CD1c-positive myeloid dendritic cell (primary cell): ENCODE data around the gene DENND1C.

ENCODE experiments used
- DNase-seq: peaks from one replicate; pipeline ENCODE4 v3.0.0-alpha.2; 2016; ENCODE audit errors: extremely low spot score

Gene DENND1C

DNA sequence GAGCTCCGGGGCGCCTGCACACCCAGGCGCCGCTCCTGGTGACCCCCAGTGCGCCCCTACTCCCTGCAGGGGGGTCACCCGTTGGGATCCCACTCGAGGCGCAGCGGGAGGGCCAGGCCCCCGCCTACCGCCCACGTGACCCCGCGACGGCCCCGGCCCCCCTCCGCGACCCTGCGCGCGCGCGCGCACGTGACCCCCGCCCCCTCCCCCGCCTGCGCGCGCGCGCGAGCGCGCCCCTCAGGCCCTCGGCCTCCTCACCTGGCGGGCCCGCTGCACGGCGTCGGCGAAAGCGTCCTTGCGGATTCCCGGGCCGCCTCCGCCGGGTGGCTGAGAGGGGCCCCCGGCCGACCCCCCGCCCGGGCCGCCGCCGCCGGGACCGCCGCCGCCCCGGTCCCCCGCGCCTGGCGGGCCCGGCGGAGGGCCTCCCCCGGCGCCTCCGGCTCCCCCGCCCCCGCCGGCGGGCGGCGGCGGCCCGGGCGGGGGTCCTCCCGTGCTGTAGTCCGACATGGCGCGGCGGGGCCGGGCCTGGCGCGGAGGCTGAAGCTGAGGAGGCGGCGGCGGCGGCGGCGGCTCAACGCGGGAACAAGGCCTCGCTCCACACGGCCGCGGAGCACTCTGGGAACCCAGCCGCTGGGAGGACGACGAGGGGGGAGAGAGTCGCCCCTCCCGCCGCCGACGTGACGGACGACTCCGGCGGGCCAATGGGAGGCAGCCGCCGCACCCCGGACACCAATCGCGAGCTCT, 57.2 kb downstream of the DENND1C start, which contains the start of gene KHSRP:
TSS of gene KHSRP (minus strand) at position 617 of the 744 bp plus-strand sequence. CDS start at position 507, 110 bp downstream.
- peak; percentile 13 for DNase-seq

DNA sequence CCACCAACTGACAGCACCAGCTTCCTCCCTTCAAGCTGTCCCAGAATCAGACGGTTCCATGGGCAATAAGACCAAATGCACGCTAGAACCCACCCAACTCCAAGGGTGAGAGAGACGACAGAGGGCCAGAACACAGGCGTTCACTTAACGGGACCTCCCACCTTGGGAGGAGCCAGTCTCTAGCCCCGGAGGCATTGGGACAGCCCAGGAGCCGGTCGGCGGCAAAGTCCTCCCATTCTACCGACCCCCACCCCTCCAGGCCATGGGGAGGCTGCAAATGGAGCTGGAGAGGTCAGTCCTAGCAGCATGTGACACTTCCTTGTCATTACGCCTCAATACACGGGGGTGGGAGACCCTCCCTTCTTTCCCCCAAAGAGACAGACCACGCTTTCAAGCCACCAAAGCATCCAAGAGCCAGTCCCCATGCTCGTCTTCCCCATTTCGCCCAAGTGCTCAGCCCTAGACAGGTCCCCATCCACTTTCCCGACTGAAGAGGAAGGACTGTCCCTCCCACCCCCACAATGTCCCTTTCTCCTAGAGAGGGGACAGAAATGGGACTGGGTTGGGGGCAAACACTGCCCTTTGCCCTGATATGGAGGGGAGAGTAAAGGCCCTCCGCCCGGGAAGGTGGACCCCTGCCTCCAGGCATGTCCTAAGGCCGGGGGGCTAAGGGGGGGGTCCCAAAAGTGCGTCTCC, 57.9 kb downstream of the DENND1C start:
- peak; percentile 66 for DNase-seq

GRCh38 chr19:6421075-6422014, 60.2 kb downstream of the DENND1C start:
- no peak for DNase-seq

DNA sequence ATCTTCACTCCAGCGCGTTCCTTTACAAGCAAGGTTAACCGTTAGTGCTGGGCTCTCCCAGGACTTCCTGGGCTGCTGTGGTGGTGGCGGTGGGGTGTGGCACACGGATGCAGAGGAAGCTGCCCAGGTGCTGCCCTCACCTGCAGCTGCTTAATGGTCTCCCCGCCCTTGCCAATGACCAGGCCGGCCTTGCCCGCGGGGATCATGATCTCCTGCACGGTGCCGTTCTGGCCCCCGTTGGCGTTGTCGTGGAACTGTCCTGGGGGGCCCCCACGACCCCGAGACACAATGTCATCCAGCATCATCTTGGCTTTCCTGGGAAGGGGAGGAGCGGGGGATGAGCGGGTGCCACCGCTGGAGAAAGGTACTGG, 63.0 kb downstream of the DENND1C start:
- DNase-seq: no peak

DNA sequence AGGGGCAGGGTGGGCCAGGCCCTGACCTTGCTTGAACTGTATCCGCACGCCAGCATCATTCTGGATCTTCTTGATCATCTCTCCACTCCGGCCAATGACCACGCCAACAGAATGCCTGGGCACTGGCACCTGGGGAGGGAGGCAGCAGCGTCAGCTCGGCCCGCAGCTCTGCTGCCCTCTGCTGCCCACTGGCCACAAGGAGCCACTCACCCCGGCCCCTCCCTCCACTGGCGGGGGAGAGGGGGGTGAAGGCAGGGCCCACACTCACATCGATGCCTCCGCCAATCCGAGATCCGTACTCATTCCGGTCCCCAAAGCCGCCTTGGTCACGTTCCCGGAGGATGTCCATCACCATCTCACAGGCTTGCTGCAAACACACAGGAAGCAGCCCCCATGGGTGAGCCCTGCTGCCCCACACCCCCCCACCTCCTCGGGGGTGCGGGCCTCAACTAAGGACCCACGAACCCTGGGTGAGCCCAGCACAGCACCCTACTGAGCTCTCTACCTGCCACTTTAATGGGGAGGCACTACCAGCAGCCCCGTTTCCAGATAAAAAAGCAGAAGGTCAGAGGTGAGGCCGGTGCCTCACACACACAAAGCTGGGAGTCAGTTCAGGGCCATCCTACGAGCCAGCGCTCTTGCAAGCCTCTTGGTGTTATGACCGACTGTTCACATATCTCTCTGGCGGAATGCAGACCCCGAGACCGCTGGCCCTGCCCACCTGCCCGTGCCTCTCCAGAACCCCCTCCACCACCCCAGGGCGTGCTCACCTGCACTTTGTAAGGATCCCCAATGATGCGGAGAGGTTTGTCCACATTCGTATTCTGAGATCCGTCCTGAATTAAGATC, 63.6 kb downstream of the DENND1C start:
- no peak for DNase-seq
